Left ventricle myocardium inferior (tissue), 1 donor: ENCODE results near the gene COL11A1. TPM values are rescaled to one million over a fixed set of nuclear protein-coding genes. Genes with fewer than 3 reads are reported as not detected.

ENCODE experiments used
- DNase-seq: peaks from one replicate; pipeline ENCODE4 v3.0.0-alpha.2; 2020
- H3K27ac ChIP-seq: fragments of 200-600 bp; replicated peaks from 2 replicates; pipeline ENCODE4 v1.8.0; 2021
- H3K27me3 ChIP-seq: fragments of 200-600 bp; 2 replicates; pipeline ENCODE4 v1.8.0; 2021; ENCODE audit warnings: low read depth
- H3K36me3 ChIP-seq: fragments of 200-600 bp; 2 replicates; pipeline ENCODE4 v1.8.0; 2021
- H3K4me1 ChIP-seq: fragments of 200-600 bp; 2 replicates; pipeline ENCODE4 v1.8.0; 2021
- H3K4me3 ChIP-seq: fragments of 200-600 bp; 2 replicates; pipeline ENCODE4 v1.8.0; 2021; ENCODE audit warnings: mild to moderate bottlenecking, moderate library complexity
- H3K9me3 ChIP-seq: fragments of 200-600 bp; replicated peaks from 2 replicates; pipeline ENCODE4 v1.8.0; 2021
- CTCF ChIP-seq: fragments of 200-600 bp; IDR thresholded peaks from 2 replicates; pipeline ENCODE4 v1.8.0; 2021; ENCODE audit warnings: antibody characterized with exemption, mild to moderate bottlenecking, borderline replicate concordance
- intact Hi-C: fragments of 100-400 bp; cut with micrococcal nuclease; formaldehyde crosslinking; loops from one replicate; pipeline ENCODE4 v1.11.0; 2022
- total RNA-seq: library from RNA; stranded (reverse); fragmentation: NEBNext Ultra II Directional; extraction: Animal tissue kit (Norgen Biotek cat#: 25700); gene quantifications from one replicate; pipeline ENCODE4 v1.2.1, GENCODE V29; 2021
- donor health status: DM: no; HTN: yes; CAD: no; lungs with severe emphysema.

COL11A1 gene
- total RNA-seq, 1 donor from 2014 or later = not detected

DNA sequence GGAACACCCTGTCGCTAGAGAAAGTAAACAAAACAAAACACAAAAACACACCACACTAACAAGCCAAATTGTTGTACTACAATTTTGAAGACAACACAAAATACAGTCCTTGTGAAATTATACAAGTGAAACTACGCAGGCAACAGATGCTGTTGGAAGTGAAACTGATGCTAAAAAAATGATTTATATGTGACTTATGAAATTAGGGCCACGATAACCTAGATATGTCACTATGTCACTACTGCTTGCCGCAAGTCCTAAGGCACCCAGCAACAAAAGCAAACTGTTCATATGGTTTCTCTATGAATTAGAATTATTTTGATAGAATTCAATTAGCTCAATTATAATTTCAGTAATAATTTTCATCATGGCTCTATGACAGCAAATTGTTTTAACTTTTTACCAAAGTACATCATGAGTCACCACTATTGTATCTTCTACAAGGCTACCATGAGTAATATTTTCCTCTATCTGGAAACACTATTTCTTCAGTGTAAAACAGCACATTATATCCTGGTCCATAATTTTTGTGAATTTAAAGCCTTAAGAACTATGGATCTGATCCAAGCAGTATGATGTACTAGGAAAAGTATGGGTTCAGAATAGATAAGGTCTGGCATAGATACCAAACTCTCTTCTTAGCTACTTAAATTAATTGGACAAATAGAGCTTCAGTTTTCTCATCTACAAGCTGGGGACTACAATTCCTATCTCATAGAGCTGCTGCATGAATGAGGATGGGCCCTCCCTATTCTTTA lies 216.3 kb downstream of the COL11A1 start:
- intact Hi-C loops = no loop called here
- Histone ChIP-seq H3K36me3 (no peaks in the 10 kb centered on the region), H3K4me3 (no peak overlapping the region), H3K27me3 (no peaks in the 10 kb centered on the region), H3K27ac (no peak overlapping the region), H3K9me3 (no peaks in the 10 kb centered on the region), H3K4me1 (no peaks in the 10 kb centered on the region)
- TF ChIP-seq CTCF = no peak
- no peak for DNase-seq

- intact Hi-C loops = no loop called here
- H3K27ac ChIP-seq = no peak overlapping the region
- no peaks in the 10 kb centered on the region for H3K4me1 ChIP-seq
- no peaks in the 10 kb centered on the region for H3K9me3 ChIP-seq
- TF ChIP-seq CTCF = no peak
- no peak overlapping the region for H3K4me3 ChIP-seq
- H3K36me3 ChIP-seq = no peaks in the 10 kb centered on the region
- no peak for DNase-seq
- no peaks in the 10 kb centered on the region for H3K27me3 ChIP-seq
Measured at GRCh38 chr1:102886638-102887037, 221.7 kb downstream of the COL11A1 start.

GRCh38 chr1:102884238-102884637 lies 224.1 kb downstream of the COL11A1 start:
- H3K36me3 ChIP-seq = no peaks in the 10 kb centered on the region
- no peak overlapping the region for H3K4me3 ChIP-seq
- DNase-seq = no peak
- no peaks in the 10 kb centered on the region for H3K4me1 ChIP-seq
- no peak overlapping the region for H3K27ac ChIP-seq
- intact Hi-C loops = no loop called here
- no peaks in the 10 kb centered on the region for H3K9me3 ChIP-seq
- TF ChIP-seq CTCF = no peak
- no peaks in the 10 kb centered on the region for H3K27me3 ChIP-seq

GRCh38 chr1:102879439-102879993 lies 228.8 kb downstream of the COL11A1 start:
- H3K4me1 ChIP-seq = no peaks in the 10 kb centered on the region
- no peaks in the 10 kb centered on the region for H3K9me3 ChIP-seq
- DNase-seq = no peak
- no peaks in the 10 kb centered on the region for H3K36me3 ChIP-seq
- H3K27ac ChIP-seq = no peak overlapping the region
- no peak overlapping the region for H3K4me3 ChIP-seq
- H3K27me3 ChIP-seq = no peaks in the 10 kb centered on the region
- no peak for TF ChIP-seq CTCF
- intact Hi-C loops = no loop called here

- Histone ChIP-seq H3K27me3 (no peaks in the 10 kb centered on the region), H3K27ac (no peak overlapping the region), H3K4me1 (no peaks in the 10 kb centered on the region), H3K9me3 (peaks cover 19% of the 10 kb centered on the region), H3K36me3 (no peaks in the 10 kb centered on the region), H3K4me3 (no peak overlapping the region)
- no peak for TF ChIP-seq CTCF
- no peak for DNase-seq
- intact Hi-C loops = no loop called here
Measured at GRCh38 chr1:102875756-102876155, 232.6 kb downstream of the COL11A1 start.
